Left colon (tissue), 2 donors: Measurements from ENCODE around the gene IFT81. TPM values are rescaled to one million over a fixed set of nuclear protein-coding genes. Genes with fewer than 3 reads are reported as not detected.
"Not testable (repeated sequence)": the region's sequence is repeated elsewhere in the genome, so short reads cannot be mapped to it uniquely, and the experiment has no call there.

ENCODE experiments used
- ATAC-seq: fragments of 200-7000 bp; cut with Tn5 transposase; one replicate; pipeline ENCODE4 v1.9.1; 2020; ENCODE audit warnings: mild to moderate bottlenecking, moderate library complexity
- DNase-seq, 2 donors: peaks; one replicate each; pipeline ENCODE4 v3.0.0-alpha.2; 2020
- intact Hi-C, 2 donors: fragments of 100-400 bp; cut with DNase I in 1 of 2; cut with micrococcal nuclease in 1 of 2; formaldehyde crosslinking; loops; one replicate each; pipeline versions ENCODE4 v1.11.2 to v1.14.0; 2022; cut with DNase I, micrococcal nuclease
- total RNA-seq, 2 donors: library from RNA; stranded (reverse); fragmentation: NEBNext Ultra II Directional; extraction: Animal tissue kit (Norgen Biotek cat#: 25700); gene quantifications; one replicate each; pipeline ENCODE4 v1.2.1, GENCODE V29; 2021
- donor health status: DM: no; HTN: no; CAD: no.
- donor health status: DM: yes; HTN: yes; CAD: no.

The IFT81 gene
- total RNA-seq, 2 donors from 2014 or later = 4.8 to 5.1 TPM

DNA sequence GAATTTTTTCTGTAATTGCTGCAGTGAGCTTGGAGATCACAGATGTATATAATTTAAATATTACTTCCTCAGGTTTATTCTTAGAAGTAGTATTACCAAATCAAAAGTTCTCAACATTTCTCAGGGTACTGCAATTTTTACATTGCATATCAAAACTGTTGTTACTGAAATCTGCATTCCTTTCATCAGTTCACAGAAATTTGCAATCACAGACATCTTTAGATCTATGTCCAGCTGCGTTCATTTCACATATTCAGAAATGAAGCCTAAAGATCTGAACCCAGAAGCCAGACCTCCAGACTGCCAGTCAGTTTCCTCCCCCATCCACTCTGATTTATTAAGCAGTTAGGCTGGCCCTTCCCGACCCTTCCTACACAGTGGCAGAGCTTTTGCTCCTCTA, 18.2 kb upstream of the IFT81 start:
- ATAC-seq (no peak), DNase-seq (no peak)
- intact Hi-C loops = no loop called here

DNA sequence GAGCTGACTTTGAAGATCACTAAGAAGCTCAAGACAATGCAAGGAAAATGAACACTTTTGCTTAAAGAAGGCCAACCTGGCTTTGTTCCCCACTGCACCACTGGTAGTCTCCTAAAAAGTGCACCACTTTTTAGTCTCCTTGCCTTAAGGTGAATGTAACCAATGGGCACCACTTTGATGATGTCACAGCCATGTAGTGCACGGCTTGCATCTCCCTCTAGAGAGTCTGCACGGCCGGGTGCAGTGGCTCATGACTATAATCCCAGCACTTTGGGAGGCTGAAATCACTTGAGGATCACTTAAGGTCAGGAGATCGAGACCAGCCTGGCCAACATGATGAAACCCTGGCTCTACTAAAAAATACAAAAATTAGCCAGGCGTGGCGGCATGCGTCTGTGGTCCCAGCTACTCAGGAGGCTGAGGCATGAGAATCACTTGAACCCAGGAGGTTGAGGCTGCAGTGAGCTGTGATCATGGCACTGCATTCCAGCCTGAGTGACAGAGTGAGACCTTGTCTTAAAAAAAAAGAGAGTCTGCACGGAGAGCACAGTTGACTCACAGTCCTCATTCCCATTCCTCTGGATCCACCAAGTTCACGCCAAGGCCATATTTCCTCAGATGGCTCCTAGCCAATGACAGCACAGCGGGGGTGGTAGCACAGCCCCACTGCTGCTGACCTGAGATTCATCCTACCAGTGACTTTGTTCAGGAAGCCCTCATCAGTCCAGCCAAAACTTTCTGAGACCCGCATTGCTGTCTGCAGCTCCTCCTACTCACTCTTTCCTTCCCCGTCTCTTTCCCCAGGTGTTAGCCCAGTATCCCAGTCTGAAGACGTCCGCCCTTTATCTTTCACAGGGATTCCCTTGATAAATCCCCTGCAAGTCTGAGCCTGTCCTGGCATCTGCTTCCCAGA, 16.5 kb upstream of the IFT81 start:
- ATAC-seq (no peak), DNase-seq (peak in 1 of 2 donors; percentile 34)
- intact Hi-C loops = no loop called here

DNA sequence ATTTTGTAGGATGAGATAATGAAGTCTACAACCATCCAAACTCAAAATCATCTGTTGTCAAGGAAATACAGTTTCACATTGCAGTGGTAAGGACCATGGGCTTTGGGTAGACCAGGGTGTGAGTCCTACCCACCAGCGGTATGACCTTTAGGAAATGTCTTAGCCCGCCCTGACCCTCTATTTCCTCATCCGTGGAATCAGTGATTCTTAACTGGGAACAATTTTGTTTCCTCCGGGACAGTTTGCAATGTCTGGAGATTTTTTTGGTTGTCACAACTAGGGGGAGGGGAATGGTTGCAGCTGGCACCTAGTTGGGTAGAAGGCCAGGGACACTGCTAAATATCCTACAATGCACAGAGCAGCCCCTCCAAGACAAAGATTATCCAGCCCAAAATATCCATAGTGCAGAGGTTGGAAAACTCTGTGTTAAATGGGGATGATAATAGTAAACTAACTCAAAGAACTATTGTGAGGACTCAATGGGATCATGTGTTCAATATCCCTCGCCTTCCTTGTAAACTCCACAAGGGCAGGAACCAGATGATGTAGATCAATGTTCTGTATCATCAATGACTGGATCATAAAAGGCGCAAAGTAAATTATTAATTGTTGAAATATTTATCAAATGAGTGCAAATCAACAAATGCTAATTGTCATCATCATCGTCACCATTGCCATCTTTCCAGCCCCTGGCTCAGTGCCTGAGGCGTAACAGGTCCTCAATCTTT, 15.7 kb upstream of the IFT81 start:
- ATAC-seq (no peak), DNase-seq (no peak)
- intact Hi-C loops = no loop called here

DNA sequence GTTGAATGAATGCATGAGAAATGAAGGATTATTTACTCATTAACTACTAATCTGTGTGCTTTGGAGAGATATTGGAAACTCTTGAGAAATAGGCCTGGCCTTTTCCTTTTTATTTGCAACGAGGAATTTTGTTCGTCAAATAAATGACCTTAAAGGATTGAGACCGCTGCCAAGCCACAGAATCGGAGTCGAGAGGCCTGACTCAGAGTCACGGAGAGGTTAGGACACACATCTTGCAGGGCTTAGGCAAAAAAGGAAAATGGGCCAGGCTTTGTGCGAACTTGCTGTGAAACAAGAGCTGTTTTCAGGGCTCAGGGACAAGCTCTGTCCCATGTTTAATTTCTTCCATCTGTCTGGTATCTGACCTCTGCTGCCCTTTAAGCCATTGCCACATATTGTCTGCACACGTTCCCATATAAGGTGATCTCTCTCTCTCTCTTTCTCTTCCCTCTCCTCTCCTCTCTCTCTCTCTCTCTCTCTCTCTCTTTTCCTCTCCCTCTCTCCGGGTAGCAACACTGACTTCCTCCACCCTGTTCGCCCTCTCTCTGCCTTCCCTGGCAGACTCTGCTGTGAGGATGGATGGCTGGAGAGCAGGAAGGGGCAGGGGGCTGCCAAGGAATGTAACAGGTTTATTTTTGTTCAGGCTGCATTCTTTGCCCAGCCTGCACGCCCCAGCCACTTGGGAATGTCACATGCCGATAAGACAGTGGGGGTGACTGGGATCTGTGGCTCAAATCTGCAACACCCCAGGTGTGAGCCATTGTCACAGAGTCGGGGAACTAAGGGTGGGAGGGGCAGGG, 14.9 kb upstream of the IFT81 start:
- intact Hi-C loops = no loop called here
- ATAC-seq = peak; percentile 22

DNA sequence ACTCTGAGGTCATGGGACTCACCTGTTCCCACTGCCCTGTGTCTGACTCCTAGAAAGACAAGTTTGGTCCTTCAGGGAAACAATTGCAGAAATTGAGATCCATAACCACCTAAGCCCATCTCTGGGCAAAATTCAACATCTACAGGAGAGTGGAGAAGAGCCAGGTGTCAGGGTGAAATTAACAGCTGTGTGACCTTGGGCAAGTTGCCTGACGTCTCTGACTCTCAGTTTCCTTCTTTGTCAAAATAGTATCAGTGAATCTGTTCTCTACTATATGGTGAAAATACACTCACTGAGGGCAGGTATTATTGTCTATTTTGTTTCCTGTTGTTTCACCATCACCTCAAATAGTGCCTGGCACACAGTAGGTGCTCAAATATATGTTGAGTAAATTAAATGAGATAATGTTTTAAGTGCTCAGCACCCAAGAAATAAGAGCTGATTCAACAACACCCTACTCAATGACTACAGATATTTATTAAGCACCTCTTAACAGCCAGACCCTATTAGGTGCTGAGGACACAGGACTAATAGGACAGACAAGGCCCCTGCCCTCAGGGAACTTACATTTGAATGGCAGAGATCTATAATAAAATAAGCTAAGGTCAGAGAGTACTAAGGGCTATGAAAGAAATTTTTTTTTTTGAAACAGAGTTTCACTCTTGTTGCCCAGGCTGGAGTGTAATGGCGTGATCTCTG, 14.2 kb upstream of the IFT81 start:
- intact Hi-C loops = no loop called here
- no peak for DNase-seq
- ATAC-seq = no peak

More for the DNA sequence above, 14.9 kb upstream of the IFT81 start:
- peak; percentile 30 to 81 for DNase-seq

DNA sequence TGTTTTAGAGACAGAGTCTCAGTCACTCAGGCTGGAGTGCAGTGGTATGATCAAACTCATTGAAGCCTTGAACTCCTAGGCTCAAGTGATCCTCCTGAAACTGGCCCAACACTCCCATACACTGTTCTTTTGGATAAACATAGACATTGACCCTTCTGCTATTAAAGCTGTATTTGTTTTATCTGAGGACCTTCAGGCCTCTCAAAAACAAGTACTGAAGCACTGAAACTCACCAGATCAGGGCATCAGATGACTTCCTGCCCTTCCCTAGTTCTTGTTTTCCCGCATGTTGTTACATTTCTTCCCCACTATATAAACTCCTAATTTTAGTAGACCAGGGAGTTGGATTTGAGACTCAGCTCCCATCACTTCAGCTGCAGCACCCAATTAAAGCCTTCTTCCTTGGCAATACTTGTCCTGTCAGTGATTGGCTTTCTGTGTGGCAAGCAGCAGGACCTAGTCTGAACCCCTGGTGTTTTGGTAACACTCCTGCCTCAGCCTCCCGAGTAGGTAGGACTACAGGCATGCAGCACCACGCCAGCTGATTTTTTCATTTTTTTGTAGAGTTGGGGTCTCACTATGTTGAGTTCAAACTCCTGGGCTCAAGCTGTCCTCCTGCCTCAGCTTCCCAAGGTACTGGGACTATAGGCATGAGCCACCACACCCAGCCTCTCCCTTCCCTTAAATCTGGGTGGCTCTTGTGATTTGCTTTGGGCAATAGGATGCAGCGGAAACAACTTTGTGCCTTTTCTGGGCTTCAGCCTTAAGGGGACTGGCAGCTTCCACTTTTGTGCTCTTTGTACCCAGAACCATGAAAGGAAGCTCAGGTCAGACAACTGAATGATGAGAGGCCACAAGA, 12.5 kb upstream of the IFT81 start:
- intact Hi-C loops = no loop called here
- peak; percentile 49 for ATAC-seq
- DNase-seq = no peak

DNA sequence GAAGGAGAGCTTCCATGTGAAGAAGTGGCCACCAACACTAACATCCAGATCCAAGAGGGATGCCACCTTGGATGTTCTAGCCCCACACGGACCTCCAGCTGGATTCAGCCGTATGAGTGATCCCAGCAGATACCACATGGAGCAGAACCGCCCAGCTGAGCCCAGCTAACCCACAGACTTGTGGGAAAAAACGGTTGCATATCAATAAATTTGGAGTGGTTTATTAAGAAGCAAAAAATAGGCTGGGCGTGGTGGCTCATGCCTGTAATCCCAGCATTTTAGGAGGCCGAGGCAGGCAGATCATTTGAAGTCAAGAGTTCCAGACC, 11.9 kb upstream of the IFT81 start:
- DNase-seq (no peak), ATAC-seq (no peak)
- intact Hi-C loops = no loop called here

DNA sequence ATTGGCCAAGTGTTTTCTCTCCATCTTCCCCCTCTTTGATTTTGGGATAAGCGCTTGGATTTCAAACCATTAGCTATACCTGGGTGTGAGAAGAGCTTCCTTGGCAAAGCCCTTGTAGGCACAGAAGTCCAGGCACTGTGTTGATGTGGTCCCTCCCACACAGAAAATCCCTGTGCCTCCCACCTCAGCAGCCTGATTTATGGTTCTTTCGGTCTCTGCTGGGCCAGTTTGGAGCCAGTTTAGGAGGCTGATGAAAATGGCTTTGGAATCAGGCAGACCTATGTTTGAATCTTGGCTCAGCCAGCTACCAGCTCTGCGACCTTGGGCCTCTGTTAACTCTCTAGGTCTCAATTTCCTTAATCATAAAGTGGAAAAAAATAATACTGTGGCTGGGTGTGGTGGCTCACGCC, 9.6 kb upstream of the IFT81 start:
- DNase-seq (no peak), ATAC-seq (peak; percentile 80)
- intact Hi-C loops = no loop called here

DNA sequence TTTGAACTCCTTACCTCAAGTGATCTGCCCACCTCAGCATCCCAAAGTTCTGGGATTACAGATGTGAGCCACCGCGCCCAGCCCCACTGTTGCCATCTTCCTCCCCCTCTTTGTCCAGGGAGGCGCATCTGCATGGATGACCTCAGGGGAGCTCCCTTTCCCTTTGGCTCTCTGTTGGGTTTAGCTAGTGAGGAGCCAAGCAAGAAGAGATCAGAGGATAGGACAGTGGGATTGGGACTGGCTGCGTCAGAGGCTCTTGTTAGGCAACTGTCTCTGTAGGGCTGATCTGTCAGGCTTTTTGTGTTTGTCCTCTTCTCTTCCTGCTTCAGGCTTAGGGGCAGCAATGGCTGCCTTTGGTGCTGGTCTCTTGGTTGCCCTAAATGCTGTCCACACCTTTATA, 8.5 kb upstream of the IFT81 start:
- intact Hi-C loops = no loop called here
- DNase-seq = no peak
- no peak for ATAC-seq

DNA sequence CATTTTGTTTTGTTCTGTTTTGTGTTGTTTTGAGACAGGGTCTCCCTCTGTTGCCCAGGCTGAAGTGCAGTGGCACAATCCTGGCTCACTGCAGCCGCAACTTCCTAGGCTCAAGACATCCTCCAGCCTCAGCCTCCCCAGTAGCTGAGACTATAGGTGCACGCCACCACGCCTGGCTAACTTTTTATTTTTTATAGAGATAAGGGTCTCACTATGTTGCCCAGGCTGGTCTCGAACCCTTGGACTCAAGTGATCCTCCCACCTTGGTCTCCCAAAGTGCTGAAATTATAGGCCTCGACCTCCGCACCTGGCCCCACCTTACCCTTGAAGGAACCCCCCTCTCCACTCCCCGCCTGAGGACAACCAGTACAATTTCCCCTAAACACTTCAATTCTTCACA, 7.5 kb upstream of the IFT81 start:
- no peak for ATAC-seq
- intact Hi-C loops = no loop called here

DNA sequence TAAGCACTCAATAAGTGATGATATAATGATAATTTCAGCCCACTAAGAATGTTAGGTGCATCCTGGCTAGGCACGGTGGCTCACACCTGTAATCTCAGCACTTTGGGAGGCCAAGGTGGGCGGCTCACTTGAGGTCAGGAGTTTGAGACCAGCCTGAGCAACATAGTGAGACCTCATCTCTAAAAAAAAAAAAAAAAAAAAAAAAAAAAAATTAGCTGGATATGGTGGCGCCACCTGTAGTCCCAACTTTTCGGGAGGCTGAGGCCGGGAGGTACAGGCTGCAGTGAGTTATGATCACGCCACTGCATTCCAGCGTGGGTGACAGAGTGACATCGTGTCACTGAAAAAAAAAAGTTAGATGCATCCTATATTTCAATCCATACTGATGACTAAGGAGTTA, 6.9 kb upstream of the IFT81 start:
- DNase-seq, ATAC-seq, intact Hi-C loops: not testable (repeated sequence)

More for the DNA sequence above, 7.5 kb upstream of the IFT81 start:
- DNase-seq = no peak

DNA sequence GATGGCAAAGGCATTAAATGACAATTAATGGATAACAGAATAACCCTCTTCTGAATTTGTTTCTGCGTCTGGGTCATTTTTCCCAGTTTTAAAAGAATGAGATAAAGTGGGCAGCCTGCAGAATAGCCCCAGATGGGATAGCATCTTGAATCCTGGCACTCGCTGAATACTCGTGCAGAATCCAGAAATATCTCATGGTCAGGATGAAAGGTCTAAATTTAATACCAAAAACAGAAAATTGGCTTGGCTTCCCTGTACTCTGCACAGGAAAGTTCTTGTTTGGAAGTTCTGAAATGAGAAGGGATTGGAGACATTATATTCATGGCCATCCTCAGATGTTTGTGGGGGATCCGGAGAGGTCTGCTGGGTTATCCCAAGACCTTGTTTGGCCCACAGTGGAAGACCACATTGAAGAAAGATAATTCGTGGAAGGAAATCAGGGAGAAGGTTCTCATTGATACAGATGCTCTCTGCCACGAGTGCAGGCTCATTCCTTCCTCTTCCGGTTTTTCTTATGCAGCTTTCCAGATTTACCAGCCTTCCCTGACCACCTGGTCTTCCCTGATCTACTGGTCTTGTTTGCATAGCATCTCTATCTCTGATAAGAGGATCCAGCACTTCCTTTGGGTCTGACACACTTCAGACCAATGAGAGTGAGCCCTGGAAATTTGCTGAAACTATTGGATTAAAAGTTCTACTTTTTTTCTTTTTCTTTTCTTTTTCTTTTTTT, 6.0 kb upstream of the IFT81 start:
- intact Hi-C loops = no loop called here
- DNase-seq = no peak
- peak; percentile 78 for ATAC-seq

DNA sequence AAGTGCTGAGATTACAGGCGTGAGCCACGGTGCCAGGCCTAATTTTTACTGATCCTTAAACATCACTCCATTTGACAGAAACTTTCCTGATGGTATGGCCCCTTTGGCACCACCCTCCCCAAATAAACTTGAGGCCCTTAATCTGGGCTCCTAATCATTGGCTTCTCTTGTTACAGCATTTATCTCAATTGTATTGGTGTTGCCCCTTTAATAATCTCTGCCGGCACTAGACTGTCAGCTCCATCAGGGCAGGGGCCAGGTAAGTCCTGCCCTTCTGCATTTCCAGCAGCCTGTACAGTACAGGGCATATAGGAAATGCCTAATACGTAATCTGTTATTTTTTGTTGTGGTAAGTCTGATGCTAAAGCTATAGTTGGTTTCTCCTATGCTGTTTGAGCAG, 1.2 kb upstream of the IFT81 start:
- DNase-seq (no peak), ATAC-seq (no peak)
- intact Hi-C loops = no loop called here

DNA sequence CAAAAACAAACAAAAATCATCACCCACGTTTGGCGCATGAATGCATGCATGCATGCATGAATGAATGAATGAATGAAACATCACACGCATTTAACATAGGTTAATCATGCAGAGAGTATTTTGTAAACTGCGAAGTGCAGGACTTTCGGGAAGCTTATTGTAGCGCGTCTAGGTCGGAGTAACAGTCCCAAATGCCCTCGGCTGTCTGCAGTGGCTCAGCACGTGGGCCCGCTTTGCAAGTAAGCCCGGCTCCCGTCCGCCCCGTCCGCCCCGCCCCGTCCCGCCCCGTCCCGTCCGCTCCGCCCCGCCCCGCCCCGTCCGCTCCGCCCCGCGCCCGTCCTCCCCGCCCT, 263 bp upstream of the IFT81 start:
- DNase-seq (no peak), ATAC-seq (no peak)
- intact Hi-C loops = no loop called here

DNA sequence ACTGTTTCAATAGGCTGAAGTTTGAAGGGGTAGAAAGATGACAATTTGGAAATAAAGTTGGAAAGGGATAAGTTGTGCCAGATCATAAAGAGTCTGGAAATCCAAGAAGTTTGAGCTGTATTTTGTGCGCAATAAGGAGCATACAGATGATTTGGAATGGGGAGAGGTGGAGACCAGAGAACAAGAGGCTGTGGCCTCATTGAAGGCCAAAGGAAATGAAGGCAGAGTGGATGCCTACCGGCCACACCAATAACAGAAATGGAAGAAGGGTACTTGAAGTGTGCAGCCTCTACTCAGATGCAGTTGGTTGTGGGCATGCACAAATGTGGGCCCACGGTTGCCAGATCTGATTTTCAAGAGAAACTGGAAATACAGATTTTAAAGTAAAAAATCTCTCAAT, 2.4 kb downstream of the IFT81 start:
- no peak for ATAC-seq
- DNase-seq = no peak
- intact Hi-C loops = no loop called here

DNA sequence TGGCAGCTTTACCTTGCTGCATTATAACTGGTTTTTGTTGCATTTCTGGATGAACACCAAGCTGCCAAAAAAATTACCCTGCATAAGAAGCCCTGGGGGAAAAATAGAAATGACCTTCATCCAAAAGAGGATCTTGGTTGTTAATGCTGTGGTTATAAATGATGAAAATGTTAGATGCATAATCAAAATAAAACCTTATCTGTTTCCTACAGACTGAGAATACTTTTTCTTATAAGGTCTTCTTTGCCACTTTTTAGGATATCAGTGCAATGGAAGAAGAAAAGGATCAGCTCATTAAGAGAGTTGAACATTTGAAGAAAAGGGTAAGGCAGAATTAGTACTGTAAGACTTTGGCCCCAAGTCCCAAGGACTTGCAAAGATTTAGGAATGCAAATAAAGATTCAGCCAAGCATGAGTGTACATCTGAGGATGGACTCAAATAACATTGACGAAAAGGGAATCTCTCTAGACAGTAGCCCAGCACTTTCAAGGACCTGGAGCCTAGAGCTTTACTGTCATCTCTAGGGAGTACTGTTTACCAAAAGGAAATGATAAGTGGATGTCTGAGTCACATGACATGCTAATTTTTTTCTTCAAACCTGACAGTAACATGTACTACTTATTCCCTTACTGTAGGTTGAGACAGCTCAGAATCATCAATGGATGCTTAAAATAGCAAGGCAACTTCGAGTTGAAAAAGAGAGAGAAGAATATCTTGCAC, 10.7 kb downstream of the IFT81 start:
- no peak for ATAC-seq
- no peak for DNase-seq
- intact Hi-C loops = no loop called here

DNA sequence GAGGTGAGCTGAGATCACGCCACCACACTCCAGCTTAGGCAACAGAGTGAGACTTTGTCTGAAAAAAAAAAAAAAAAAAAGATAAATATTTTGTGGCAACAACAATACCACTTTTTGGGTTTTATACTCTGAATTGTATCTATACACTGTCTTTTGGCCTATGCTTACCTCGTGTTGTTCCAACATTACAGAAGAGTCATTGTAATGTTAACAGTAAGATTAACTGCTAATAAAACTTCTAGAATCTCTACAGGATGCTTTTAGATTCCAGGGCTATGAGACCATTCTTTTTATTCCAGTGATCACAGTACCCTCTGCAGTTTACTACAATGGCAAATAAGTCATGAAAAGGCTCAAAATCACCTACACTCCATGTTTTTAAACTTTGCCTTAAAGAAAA, 11.6 kb downstream of the IFT81 start:
- intact Hi-C loops = no loop called here
- ATAC-seq (no peak), DNase-seq (no peak)
